NCI-H69 (cell line): Measurements from ENCODE around the gene FRMD4A.

Source experiments
- DNase-seq: peaks from one replicate; lab custom pipeline; 2025; lab: John Stamatoyannopoulos, UW

Gene FRMD4A

GRCh38 chr10:14294347-14295059 lies 36.2 kb downstream of the FRMD4A start:
- peak; percentile 12 for DNase-seq

GRCh38 chr10:14293526-14293925 lies 37.2 kb downstream of the FRMD4A start:
- no peak for DNase-seq

GRCh38 chr10:14291296-14291695 lies 39.4 kb downstream of the FRMD4A start:
- peak; percentile 7 for DNase-seq

GRCh38 chr10:14285941-14286560 lies 44.7 kb downstream of the FRMD4A start:
- no peak for DNase-seq

GRCh38 chr10:14282276-14282675 lies 48.4 kb downstream of the FRMD4A start:
- DNase-seq = no peak

GRCh38 chr10:14278533-14278932 lies 52.2 kb downstream of the FRMD4A start:
- DNase-seq = no peak

GRCh38 chr10:14276210-14276609 lies 54.5 kb downstream of the FRMD4A start:
- no peak for DNase-seq

- no peak for DNase-seq
Measured at GRCh38 chr10:14271621-14272020, 59.1 kb downstream of the FRMD4A start.

GRCh38 chr10:14270370-14270769 lies 60.4 kb downstream of the FRMD4A start:
- no peak for DNase-seq

GRCh38 chr10:14265709-14266108 lies 65.0 kb downstream of the FRMD4A start:
- DNase-seq = peak; percentile 28

GRCh38 chr10:14262836-14263425 lies 67.8 kb downstream of the FRMD4A start:
- DNase-seq = peak; percentile 46

GRCh38 chr10:14261336-14261735 lies 69.4 kb downstream of the FRMD4A start:
- DNase-seq = peak; percentile 47

GRCh38 chr10:14259696-14260566 lies 70.8 kb downstream of the FRMD4A start:
- DNase-seq = peak; percentile 71

GRCh38 chr10:14254368-14254767 lies 76.4 kb downstream of the FRMD4A start:
- DNase-seq = no peak

- no peak for DNase-seq
Measured at GRCh38 chr10:14253711-14254110, 77.0 kb downstream of the FRMD4A start.

GRCh38 chr10:14253079-14253478 lies 77.6 kb downstream of the FRMD4A start:
- DNase-seq = no peak

- no peak for DNase-seq
Measured at GRCh38 chr10:14250496-14251076, 80.1 kb downstream of the FRMD4A start.

- DNase-seq = peak; percentile 59
Measured at GRCh38 chr10:14247377-14248116, 83.2 kb downstream of the FRMD4A start.

GRCh38 chr10:14244801-14245211 lies 85.9 kb downstream of the FRMD4A start:
- peak; percentile 28 for DNase-seq

- DNase-seq = peak; percentile 70
Measured at GRCh38 chr10:14244147-14244546, 86.6 kb downstream of the FRMD4A start.

- DNase-seq = no peak
Measured at GRCh38 chr10:14243221-14243620, 87.5 kb downstream of the FRMD4A start.
